ENCODE results near the gene PITRM1.

PITRM1 gene

DNA sequence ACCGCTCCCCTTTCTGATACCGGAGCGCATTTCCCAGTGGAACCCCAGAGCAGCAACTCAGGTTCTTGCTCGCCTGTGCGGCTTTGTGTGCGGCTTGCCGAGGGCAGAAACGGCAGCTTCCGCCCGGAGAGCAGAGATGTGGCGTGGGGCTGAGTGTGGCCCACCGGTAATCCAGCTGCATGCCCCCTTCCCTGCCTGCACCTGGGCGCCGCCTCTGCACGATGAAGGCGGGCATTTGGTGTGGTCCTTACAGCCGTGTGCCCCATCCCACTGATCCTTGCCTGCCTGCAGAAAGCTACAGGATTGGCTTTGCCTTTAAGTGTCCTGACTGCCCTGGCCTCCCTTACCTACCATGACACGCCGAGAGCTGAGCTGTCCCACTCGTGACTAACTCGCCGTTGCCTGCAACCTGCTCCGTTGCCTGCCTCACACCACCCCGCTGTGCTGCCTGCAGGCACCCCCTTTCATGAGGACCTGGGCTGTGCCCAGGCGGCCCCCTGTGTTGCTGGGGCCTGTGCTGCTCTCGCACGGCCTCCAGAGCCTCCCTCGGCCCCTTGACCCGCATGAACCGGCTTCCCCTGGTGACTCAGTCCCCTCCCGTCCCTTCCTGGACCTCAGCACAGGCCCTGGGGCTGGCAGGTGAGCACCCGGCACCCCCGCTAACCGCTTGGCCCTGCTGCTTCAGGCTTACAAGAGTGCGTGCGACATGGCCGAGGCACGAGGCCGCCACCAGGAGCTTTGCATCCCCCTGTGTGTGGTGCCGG lies 48.0 kb downstream of the PITRM1 start:
- no peak overlapping the region for H3K4me3 ChIP-seq (ENCODE audit: low read depth in 1 of 2, low read length in 2 of 2)
- H3K9ac ChIP-seq (ENCODE audit: low read length) = no peak overlapping the region
- H3K36me3 ChIP-seq (ENCODE audit: insufficient read depth, low read length) = no peaks in the 10 kb centered on the region

DNA sequence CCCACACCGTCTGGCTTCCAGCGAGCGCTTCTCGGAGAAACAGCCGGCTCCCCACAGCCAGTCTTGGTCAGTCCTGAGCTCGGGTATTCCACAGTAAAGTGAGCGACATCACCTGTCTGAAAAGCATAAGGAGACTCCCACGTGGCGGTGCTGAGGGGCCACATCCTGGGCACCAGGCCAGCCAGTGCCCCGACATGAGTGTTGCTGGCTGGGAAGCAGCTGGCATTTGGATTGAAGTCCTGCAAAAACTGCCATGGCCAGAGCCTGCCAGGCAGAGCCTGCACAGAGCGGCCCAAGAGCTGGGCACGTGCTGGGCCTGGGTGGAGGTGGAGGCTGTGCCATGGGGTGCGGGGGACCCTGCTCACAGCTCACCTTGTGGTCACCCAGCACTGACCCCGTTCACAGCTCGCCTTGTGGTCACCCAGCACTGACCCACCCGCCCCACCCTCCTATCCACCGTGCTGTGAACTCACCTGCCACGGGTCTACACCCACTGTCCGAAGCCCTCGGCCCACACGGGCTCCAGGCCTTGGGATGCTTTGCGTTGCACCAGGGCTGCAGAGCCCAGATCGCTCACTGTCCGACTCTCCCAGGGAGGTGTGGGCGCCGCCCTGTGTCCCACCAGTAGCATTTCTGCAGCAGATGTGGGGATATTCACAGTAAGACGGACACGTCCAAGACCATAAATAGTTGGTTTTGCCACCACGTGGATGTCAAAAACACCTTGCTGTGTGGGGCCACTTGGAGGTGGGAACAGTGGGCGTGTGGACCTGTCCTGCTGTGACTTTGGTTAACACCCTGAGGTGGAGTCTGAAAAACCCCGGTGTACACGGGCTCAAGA lies 48.8 kb downstream of the PITRM1 start:
- H3K4me1 ChIP-seq (ENCODE audit: insufficient read depth, low read length) = no peaks in the 10 kb centered on the region
- H3K9ac ChIP-seq (ENCODE audit: low read length) = no peak overlapping the region
- H3K4me3 ChIP-seq (ENCODE audit: low read depth in 1 of 2, low read length in 2 of 2) = no peak overlapping the region
- no peaks in the 10 kb centered on the region for H3K27me3 ChIP-seq (ENCODE audit: control insufficient read depth in 1 of 2, insufficient read depth in 2 of 2, low read length in 2 of 2)
- no peaks in the 10 kb centered on the region for H3K36me3 ChIP-seq (ENCODE audit: insufficient read depth, low read length)
- H3K9me3 ChIP-seq (ENCODE audit: low read length) = no peaks in the 10 kb centered on the region
- H3K27ac ChIP-seq (ENCODE audit: low read depth, low read length) = no peak overlapping the region

More for the DNA sequence above, 48.0 kb downstream of the PITRM1 start:
- Histone ChIP-seq H3K9me3 (ENCODE audit: low read length) (no peaks in the 10 kb centered on the region), H3K27me3 (ENCODE audit: control insufficient read depth in 1 of 2, insufficient read depth in 2 of 2, low read length in 2 of 2) (no peaks in the 10 kb centered on the region), H3K4me1 (ENCODE audit: insufficient read depth, low read length) (no peaks in the 10 kb centered on the region), H3K27ac (ENCODE audit: low read depth, low read length) (no peak overlapping the region)

DNA sequence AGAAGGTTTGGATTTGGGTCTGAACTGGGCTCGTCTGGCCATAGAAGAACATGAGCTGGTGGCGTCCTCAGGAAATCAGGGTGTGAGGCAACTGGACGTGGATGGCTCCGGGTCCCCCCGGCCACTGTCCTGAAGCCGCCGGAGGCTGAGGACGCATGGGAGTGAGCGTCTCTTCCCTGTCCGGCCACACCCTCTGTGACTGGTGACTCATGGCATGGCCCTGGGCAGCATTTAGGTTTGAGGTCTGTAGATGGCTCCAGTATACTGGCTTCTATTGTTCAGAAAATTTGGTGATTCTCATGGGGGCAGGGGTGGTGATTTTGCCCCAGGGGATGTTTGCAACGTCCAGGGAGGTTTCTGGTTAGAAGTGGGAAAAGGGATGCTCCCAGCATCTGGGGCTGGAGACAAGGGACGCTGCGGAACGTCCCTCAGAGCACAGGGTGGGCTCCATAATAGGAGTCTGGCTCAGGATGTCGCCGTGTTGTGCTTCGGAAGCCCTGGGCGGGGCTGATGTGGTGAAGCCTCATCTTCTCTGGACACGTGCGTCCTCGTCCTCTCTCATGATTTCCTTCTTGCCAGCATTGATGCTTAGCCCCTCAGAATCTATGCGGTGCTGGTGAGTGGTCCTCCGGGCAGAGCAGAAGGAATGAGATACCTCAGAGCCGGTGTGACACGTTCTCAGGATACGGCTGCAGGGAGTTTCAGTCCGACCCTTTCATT lies 49.9 kb downstream of the PITRM1 start:
- Histone ChIP-seq H3K4me1 (ENCODE audit: insufficient read depth, low read length) (no peaks in the 10 kb centered on the region), H3K36me3 (ENCODE audit: insufficient read depth, low read length) (no peaks in the 10 kb centered on the region)

DNA sequence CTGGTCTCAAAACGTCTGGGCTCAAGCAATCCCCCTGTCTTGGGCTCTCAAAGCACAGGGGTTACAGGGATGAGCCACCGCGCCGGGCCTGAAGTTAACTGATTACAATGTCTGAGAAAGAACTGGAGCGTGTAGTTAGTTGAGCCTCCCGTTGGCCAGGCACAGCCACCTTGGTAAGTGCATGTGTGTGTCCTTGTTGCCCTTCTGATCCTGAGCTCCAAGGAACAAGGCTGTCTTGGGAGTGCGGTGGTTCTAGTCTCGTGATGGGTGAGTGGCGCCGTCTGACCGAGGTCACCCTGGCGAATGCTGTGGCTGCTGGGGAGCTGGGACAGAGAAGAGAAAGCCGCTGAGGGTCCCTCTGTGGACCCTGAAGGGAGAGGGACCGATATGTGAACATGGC lies 50.5 kb downstream of the PITRM1 start:
- no peak overlapping the region for H3K27ac ChIP-seq (ENCODE audit: low read depth, low read length)
- no peaks in the 10 kb centered on the region for H3K9me3 ChIP-seq (ENCODE audit: low read length)
- no peak overlapping the region for H3K9ac ChIP-seq (ENCODE audit: low read length)
- no peaks in the 10 kb centered on the region for H3K4me1 ChIP-seq (ENCODE audit: insufficient read depth, low read length)
- H3K36me3 ChIP-seq (ENCODE audit: insufficient read depth, low read length) = no peaks in the 10 kb centered on the region
- H3K27me3 ChIP-seq (ENCODE audit: control insufficient read depth in 1 of 2, insufficient read depth in 2 of 2, low read length in 2 of 2) = no peaks in the 10 kb centered on the region
- H3K4me3 ChIP-seq (ENCODE audit: low read depth in 1 of 2, low read length in 2 of 2) = no peak overlapping the region

More for the DNA sequence above, 49.9 kb downstream of the PITRM1 start:
- Histone ChIP-seq H3K27ac (ENCODE audit: low read depth, low read length) (no peak overlapping the region), H3K9ac (ENCODE audit: low read length) (no peak overlapping the region), H3K9me3 (ENCODE audit: low read length) (no peaks in the 10 kb centered on the region), H3K4me3 (ENCODE audit: low read depth in 1 of 2, low read length in 2 of 2) (no peak overlapping the region), H3K27me3 (ENCODE audit: control insufficient read depth in 1 of 2, insufficient read depth in 2 of 2, low read length in 2 of 2) (no peaks in the 10 kb centered on the region)

DNA sequence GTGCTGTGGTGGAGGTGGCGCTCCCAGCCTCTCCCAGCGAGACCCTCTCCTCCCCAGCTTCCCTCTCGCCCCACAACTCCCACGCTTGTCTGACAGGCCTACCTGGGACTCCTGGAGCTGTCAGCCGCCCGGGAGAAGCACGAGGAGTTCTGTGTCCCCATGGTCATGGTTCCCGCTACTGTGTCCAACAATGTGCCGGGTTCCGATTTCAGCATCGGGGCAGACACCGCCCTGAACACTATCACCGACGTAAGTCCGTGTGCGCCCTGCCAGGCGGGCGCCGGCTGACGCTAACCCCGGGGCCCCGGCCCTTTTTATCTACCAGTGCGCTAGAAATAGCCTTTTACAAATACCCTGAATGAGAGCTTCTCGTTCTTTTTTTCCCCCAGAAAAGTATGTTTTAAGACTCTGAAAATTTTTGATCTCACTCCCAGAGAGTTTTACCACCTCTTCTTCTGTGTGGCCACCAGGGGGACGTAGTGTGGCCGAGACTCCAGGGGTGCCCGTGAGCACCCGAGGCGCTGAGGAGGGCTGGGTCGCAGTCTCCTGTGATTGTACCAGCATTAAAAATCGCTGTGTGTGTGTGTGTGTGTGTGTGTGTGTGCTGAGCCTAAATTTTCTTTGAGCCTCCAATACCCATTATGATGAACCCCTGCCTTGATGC lies 52.7 kb downstream of the PITRM1 start:
- Histone ChIP-seq H3K27me3 (ENCODE audit: control insufficient read depth in 1 of 2, insufficient read depth in 2 of 2, low read length in 2 of 2) (no peaks in the 10 kb centered on the region), H3K4me3 (ENCODE audit: low read depth in 1 of 2, low read length in 2 of 2) (no peak overlapping the region), H3K4me1 (ENCODE audit: insufficient read depth, low read length) (no peaks in the 10 kb centered on the region), H3K9me3 (ENCODE audit: low read length) (no peaks in the 10 kb centered on the region), H3K9ac (ENCODE audit: low read length) (no peak overlapping the region), H3K36me3 (ENCODE audit: insufficient read depth, low read length) (no peaks in the 10 kb centered on the region), H3K27ac (ENCODE audit: low read depth, low read length) (no peak overlapping the region)

DNA sequence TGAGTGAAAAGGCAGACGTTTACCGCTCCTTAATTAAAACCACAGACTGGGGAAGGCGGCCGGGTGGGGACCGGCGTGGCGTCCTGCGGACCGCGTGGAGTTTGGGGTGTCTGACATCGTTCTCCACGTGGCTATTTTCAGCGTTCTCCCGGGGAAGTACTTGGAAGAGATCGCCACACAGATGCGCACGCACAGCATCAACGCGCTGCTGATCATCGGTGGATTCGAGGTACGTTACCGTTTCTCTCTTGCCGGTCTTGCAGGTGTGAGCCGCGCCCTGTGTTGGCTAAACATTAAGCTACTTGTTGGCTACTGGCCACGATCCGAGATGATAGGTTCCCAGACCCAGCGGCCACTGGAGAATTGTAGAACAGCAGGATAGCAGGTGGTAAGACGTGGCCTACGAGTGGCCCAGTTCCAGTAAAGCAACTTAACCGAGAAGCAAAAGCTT lies 53.9 kb downstream of the PITRM1 start:
- Histone ChIP-seq H3K27ac (ENCODE audit: low read depth, low read length) (no peak overlapping the region), H3K4me3 (ENCODE audit: low read depth in 1 of 2, low read length in 2 of 2) (no peak overlapping the region), H3K4me1 (ENCODE audit: insufficient read depth, low read length) (no peaks in the 10 kb centered on the region), H3K9me3 (ENCODE audit: low read length) (no peaks in the 10 kb centered on the region), H3K36me3 (ENCODE audit: insufficient read depth, low read length) (peaks cover 1% of the 10 kb centered on the region), H3K27me3 (ENCODE audit: control insufficient read depth in 1 of 2, insufficient read depth in 2 of 2, low read length in 2 of 2) (no peaks in the 10 kb centered on the region), H3K9ac (ENCODE audit: low read length) (no peak overlapping the region)

DNA sequence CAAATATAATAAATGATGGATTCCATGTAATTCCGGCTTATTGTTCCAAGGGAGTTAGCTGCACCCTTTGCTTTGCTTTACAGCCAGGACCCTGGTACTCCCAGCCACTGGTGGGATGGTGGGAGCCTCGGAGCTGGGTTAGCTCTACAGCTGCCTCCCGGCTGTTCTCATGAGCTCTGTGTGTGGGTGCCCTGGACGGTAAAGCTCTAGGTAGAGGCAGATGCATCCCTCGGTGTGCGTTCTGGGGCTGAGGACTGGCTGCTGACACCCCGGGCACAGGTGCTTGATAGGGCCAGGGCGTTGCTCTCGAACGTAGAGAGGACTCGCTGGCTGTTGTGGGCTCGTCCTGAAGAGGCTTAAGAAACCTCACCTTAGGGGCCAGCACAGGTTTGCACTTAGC lies 55.1 kb downstream of the PITRM1 start:
- Histone ChIP-seq H3K4me1 (ENCODE audit: insufficient read depth, low read length) (no peaks in the 10 kb centered on the region), H3K36me3 (ENCODE audit: insufficient read depth, low read length) (peaks cover 5% of the 10 kb centered on the region), H3K9ac (ENCODE audit: low read length) (no peak overlapping the region), H3K9me3 (ENCODE audit: low read length) (no peaks in the 10 kb centered on the region), H3K27me3 (ENCODE audit: control insufficient read depth in 1 of 2, insufficient read depth in 2 of 2, low read length in 2 of 2) (no peaks in the 10 kb centered on the region), H3K4me3 (ENCODE audit: low read depth in 1 of 2, low read length in 2 of 2) (no peak overlapping the region), H3K27ac (ENCODE audit: low read depth, low read length) (no peak overlapping the region)

DNA sequence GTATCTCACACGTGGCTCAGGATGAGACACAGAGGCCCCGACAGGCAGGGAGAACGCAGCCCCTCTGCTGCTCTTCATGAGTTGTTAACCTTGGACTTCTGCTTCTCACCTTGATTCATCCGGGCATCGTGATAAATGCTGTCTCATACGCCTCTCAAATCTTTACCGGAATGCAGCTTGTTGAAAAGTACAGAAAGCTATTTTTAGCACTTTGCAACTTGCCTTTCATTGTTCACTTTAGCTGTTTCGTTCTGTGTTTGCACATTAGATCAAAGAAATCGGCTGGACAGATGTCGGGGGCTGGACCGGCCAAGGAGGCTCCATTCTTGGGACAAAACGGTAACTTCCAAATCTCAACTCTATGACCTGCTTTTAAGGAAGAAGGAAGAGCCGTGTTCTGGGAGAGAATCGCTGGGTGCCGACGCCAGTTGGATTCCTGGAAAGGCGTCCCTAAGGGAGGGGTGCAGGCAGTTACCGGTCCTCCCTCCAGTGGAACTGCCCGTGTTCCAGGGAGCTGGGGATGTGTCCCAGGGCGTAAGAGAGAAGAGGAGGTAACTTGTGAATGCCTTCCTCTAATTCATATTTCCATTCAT lies 56.0 kb downstream of the PITRM1 start:
- Histone ChIP-seq H3K4me3 (ENCODE audit: low read depth in 1 of 2, low read length in 2 of 2) (no peak overlapping the region), H3K36me3 (ENCODE audit: insufficient read depth, low read length) (peaks cover 5% of the 10 kb centered on the region), H3K9ac (ENCODE audit: low read length) (no peak overlapping the region), H3K27me3 (ENCODE audit: control insufficient read depth in 1 of 2, insufficient read depth in 2 of 2, low read length in 2 of 2) (no peaks in the 10 kb centered on the region), H3K4me1 (ENCODE audit: insufficient read depth, low read length) (no peaks in the 10 kb centered on the region), H3K9me3 (ENCODE audit: low read length) (no peaks in the 10 kb centered on the region), H3K27ac (ENCODE audit: low read depth, low read length) (no peak overlapping the region)

DNA sequence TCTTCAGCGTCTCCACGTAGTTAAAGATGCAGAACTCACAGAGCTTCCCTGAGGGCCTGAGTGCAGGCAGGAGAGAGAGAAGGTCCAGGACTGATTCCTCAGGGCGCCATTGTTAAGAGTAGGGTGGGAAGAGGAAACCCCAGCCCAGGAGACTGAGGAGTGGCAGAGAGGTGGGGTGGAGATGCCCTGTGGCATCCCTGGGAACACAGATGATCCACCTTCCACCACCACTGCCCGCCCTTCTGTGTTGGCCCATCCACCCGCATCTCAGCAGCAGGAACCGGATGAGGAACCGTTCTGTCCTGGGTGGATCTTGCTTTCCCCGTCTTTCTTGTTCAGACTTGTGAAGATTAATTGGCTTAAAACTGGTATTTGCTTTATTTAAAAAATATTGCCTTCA lies 56.9 kb downstream of the PITRM1 start:
- no peaks in the 10 kb centered on the region for H3K4me1 ChIP-seq (ENCODE audit: insufficient read depth, low read length)

DNA sequence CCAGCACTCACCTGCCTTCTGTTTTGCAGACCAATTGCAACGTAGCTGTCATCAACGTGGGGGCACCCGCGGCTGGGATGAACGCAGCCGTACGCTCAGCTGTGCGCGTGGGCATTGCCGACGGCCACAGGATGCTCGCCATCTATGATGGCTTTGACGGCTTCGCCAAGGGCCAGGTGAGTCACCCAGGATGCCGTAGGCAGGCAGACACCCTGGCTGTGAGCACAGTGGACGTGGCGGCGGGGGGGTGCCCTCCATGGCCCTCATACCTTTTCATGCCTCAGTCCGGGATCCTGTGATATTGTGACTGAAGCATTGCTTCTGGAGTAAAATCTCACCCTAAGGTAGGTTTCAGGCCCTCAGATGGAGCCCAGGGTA lies 59.2 kb downstream of the PITRM1 start:
- peaks cover 10% of the 10 kb centered on the region for H3K36me3 ChIP-seq (ENCODE audit: insufficient read depth, low read length)

More for the DNA sequence above, 56.9 kb downstream of the PITRM1 start:
- Histone ChIP-seq H3K9me3 (ENCODE audit: low read length) (no peaks in the 10 kb centered on the region), H3K4me3 (ENCODE audit: low read depth in 1 of 2, low read length in 2 of 2) (no peak overlapping the region), H3K36me3 (ENCODE audit: insufficient read depth, low read length) (peaks cover 5% of the 10 kb centered on the region), H3K27me3 (ENCODE audit: control insufficient read depth in 1 of 2, insufficient read depth in 2 of 2, low read length in 2 of 2) (no peaks in the 10 kb centered on the region), H3K27ac (ENCODE audit: low read depth, low read length) (no peak overlapping the region), H3K9ac (ENCODE audit: low read length) (no peak overlapping the region)

More for the DNA sequence above, 59.2 kb downstream of the PITRM1 start:
- Histone ChIP-seq H3K4me3 (ENCODE audit: low read depth in 1 of 2, low read length in 2 of 2) (no peak overlapping the region), H3K27ac (ENCODE audit: low read depth, low read length) (no peak overlapping the region), H3K27me3 (ENCODE audit: control insufficient read depth in 1 of 2, insufficient read depth in 2 of 2, low read length in 2 of 2) (no peaks in the 10 kb centered on the region), H3K9me3 (ENCODE audit: low read length) (no peaks in the 10 kb centered on the region), H3K9ac (ENCODE audit: low read length) (no peak overlapping the region), H3K4me1 (ENCODE audit: insufficient read depth, low read length) (no peaks in the 10 kb centered on the region)

All from muscle layer of colon (tissue), 2 donors.